HEK293T (cell line): ENCODE data around the gene SETSIP.

Experiments used
- CTCF ChIA-PET: fragments of 350-600 bp; formaldehyde crosslinking; extraction: SDS; loops from one replicate; lab custom pipeline; 2021; ENCODE audit warnings: antibody characterized with exemption, inconsistent platforms; lab: Yijun Ruan, JAX
- POLR2A ChIA-PET: fragments of 350-600 bp; formaldehyde crosslinking; extraction: SDS; loops from one replicate; lab custom pipeline; 2020; ENCODE audit warnings: antibody characterized with exemption, inconsistent platforms; lab: Yijun Ruan, JAX
- DNase-seq: peaks from one replicate; pipeline ENCODE4 v3.0.0; 2012; ENCODE audit warnings: mixed read lengths; ENCODE audit errors: extremely low spot score
- ARNT ChIP-seq: fragments of 450-650 bp; IDR thresholded peaks from 2 replicates; pipeline ENCODE4 v1.6.1; 2017; ENCODE audit warnings: mild to moderate bottlenecking
- BHLHE40 ChIP-seq: fragments of 450-650 bp; IDR thresholded peaks from 2 replicates; pipeline ENCODE4 v1.6.1; 2016; ENCODE audit warnings: mild to moderate bottlenecking, moderate library complexity, borderline replicate concordance
- CTBP1 ChIP-seq: fragments of 450-650 bp; IDR thresholded peaks from 2 replicates; pipeline ENCODE4 v1.6.1; 2016; ENCODE audit warnings: borderline replicate concordance
- ELF4 ChIP-seq: fragments of 450-650 bp; IDR thresholded peaks from 2 replicates; pipeline ENCODE4 v1.6.1; 2017; ENCODE audit warnings: antibody characterized with exemption
- FOXA1 ChIP-seq: fragments of 450-650 bp; IDR thresholded peaks from 2 replicates; pipeline ENCODE4 v1.6.1; 2016; ENCODE audit warnings: mild to moderate bottlenecking
- FOXK2 ChIP-seq: fragments of 450-650 bp; IDR thresholded peaks from 2 replicates; pipeline ENCODE4 v1.6.1; 2016; ENCODE audit warnings: mild to moderate bottlenecking
- FOXM1 ChIP-seq: fragments of 450-650 bp; IDR thresholded peaks from 2 replicates; pipeline ENCODE4 v1.6.1; 2017; ENCODE audit warnings: mild to moderate bottlenecking, borderline replicate concordance
- HDGF ChIP-seq: fragments of 450-650 bp; IDR thresholded peaks from 2 replicates; pipeline ENCODE4 v1.6.1; 2017; ENCODE audit warnings: antibody characterized with exemption, borderline replicate concordance
- L3MBTL2 ChIP-seq: fragments of 450-650 bp; conservative IDR thresholded peaks from 2 replicates; pipeline ENCODE4 v1.6.1; 2016; ENCODE audit warnings: mild to moderate bottlenecking
- LEF1 ChIP-seq: fragments of 450-650 bp; IDR thresholded peaks from 2 replicates; pipeline ENCODE4 v1.6.1; 2017; ENCODE audit warnings: mild to moderate bottlenecking, borderline replicate concordance
- NFRKB ChIP-seq: fragments of 450-650 bp; IDR thresholded peaks from 2 replicates; pipeline ENCODE4 v1.6.1; 2016; ENCODE audit warnings: mild to moderate bottlenecking, moderate library complexity
- SP1 ChIP-seq: fragments of 450-650 bp; IDR thresholded peaks from 2 replicates; pipeline ENCODE4 v1.6.1; 2017
- SUZ12 ChIP-seq: fragments of 450-650 bp; IDR thresholded peaks from 2 replicates; pipeline ENCODE4 v1.6.1; 2016; ENCODE audit warnings: mild to moderate bottlenecking
- TARDBP ChIP-seq: fragments of 450-650 bp; IDR thresholded peaks from 2 replicates; pipeline ENCODE4 v1.6.1; 2016
- ZNF384 ChIP-seq: fragments of 450-650 bp; IDR thresholded peaks from 2 replicates; pipeline ENCODE4 v1.6.1; 2016
- TF ChIP-seq, protein P1 (sequence below): fragments of 450-650 bp; IDR thresholded peaks from 2 replicates; pipeline ENCODE4 v1.6.1; 2016

The SETSIP gene

DNA sequence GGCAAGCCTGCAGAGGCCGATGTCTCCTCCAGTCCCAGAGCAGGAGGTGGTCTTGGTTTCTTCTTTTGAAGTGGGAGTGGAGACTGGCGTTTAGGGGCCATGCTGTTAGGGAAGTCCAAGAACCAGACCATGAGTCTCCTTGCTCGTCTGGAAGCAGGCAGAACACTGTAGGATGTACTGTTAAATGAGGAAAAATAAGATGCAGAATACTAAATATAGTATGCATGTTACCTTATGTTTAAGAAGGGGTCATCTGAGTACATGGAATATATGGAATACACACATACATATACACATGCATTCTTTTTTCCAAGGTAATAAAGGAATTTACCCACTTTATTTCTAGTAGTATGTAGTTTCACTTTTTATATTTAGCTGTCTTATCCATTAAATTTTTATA is at the start of gene SETSIP:
TSS of gene SETSIP (minus strand) at position 101 of the 400 bp plus-strand sequence. CDS start at position 101, 0 bp downstream.
- TF ChIP-seq SUZ12 (no peak), CTBP1 (no peak), NFRKB (no peak), FOXA1 (no peak), BHLHE40 (no peak), TARDBP (no peak), ZNF384 (no peak), HDGF (no peak), SP1 (no peak)
- TF ChIP-seq, protein P1, sequence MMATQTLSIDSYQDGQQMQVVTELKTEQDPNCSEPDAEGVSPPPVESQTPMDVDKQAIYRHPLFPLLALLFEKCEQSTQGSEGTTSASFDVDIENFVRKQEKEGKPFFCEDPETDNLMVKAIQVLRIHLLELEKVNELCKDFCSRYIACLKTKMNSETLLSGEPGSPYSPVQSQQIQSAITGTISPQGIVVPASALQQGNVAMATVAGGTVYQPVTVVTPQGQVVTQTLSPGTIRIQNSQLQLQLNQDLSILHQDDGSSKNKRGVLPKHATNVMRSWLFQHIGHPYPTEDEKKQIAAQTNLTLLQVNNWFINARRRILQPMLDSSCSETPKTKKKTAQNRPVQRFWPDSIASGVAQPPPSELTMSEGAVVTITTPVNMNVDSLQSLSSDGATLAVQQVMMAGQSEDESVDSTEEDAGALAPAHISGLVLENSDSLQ: no peak
- ChIA-PET POLR2A (no interaction called here), CTCF (no interaction called here)
- no peak for DNase-seq

GRCh38 chr1:92123868-92124267 is 48.7 kb upstream of the SETSIP start:
- TF ChIP-seq TARDBP: no peak
- TF ChIP-seq, protein P1: no peak
- TF ChIP-seq CTBP1: no peak
- TF ChIP-seq ZNF384: no peak
- no peak for TF ChIP-seq LEF1
- CTCF ChIA-PET: no interaction called here
- no peak for DNase-seq
- POLR2A ChIA-PET: no interaction called here

DNA sequence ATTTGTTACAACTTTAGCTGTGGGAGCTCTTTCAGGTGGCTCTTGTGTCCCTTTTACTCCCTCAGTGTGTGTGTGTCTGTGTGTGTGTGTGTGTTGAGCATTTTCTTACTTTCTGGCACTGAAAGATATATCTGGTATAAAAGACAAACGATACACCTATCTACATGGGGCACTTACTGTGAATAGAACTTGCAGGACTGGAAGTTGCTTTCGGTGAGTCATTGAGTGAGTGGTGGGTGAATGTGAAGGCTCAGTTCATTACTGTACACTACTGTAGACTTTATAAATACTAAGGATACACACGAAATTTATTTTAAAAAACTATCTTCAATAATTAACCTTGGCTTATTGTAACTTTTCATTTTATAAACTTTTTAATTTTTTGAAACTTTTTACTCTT is 43.6 kb upstream of the SETSIP start:
- ChIA-PET CTCF (no interaction called here), POLR2A (interaction anchor here (0.6 kb wide), 1 partner anchor 355 kb away, joined by 4 read pairs; no protein-coding TSS in a partner anchor)
- no peak for DNase-seq
- TF ChIP-seq NFRKB (no peak), FOXM1 (no peak), HDGF (no peak), FOXA1 (no peak), ZNF384 (no peak), TARDBP (no peak), SP1 (no peak), L3MBTL2 (no peak), LEF1 (no peak), ARNT (no peak), FOXK2 (no peak), CTBP1 (no peak), ELF4 (no peak), SUZ12 (no peak), BHLHE40 (no peak)
- TF ChIP-seq, protein P1: no peak

DNA sequence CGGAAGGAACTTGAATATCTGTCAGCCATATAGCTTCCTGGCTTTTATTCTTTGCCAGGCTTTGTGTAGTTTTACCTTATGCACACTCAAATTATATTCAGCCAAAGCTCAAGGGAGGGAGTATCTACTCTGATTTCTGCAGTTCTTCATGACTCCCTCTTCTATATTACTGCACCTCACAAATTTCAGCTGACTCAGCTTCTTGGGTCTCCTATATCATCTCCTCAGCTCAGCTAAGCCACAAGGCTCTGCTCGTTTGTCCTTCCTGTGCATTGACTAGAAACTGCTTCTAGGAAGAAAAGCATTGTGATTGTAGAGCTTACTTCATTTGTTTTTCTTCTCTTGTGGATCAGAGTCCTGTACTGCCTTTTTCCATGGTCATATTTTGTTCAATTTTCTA is 42.3 kb upstream of the SETSIP start:
- no peak for DNase-seq
- TF ChIP-seq LEF1 (no peak), ZNF384 (no peak), FOXM1 (no peak), L3MBTL2 (no peak), SUZ12 (no peak), SP1 (no peak), TARDBP (no peak), NFRKB (no peak), HDGF (no peak), ARNT (no peak)
- TF ChIP-seq, protein P1: no peak
- ChIA-PET POLR2A (interaction anchor here (1.1 kb wide), 1 partner anchor 37 kb away, joined by 4 read pairs; the partner anchor contains the start of gene BTBD8), CTCF (no interaction called here)

DNA sequence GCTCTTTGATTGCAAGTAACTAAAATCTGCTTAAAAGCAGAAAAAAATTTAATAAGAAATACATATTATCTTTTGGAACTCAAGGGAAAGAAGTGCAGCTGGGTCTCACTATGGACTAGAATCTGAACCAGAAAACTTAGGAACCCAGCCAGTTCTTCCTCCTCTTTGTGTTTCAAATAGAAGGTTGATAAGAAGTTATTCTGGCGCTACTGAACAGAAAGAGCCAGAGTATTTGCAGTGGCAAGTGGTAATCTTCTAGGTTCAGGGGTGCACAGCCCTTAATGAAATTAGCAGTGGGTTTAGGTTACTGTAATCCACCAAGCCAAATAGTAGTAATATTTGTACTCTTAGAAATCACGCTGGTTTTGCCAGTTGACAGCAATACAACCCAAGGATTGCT is 33.4 kb upstream of the SETSIP start:
- DNase-seq: no peak
- ChIA-PET CTCF (no interaction called here), POLR2A (no interaction called here)
- no peak for TF ChIP-seq HDGF
- no peak for TF ChIP-seq NFRKB
- TF ChIP-seq ARNT: no peak
- TF ChIP-seq, protein P1: no peak
- TF ChIP-seq L3MBTL2: no peak
- TF ChIP-seq ZNF384: no peak
- TF ChIP-seq LEF1: no peak
- TF ChIP-seq FOXM1: no peak
